Heart left ventricle (tissue), 16 donors: Measurements from ENCODE around the gene SERPINA6. TPM values are rescaled to one million over a fixed set of nuclear protein-coding genes. Genes with fewer than 3 reads are reported as not detected.

Experiments
- ATAC-seq, 4 donors: fragments of 200-7000 bp; cut with Tn5 transposase; one replicate each; pipeline ENCODE4 v1.9.1; 2020 to 2022; ENCODE audit warnings: moderate library complexity in 4 of 4, mild to moderate bottlenecking in 3 of 4, moderate number of reproducible peaks in 1 of 4
- DNase-seq, 5 donors: peaks; one replicate each; pipeline ENCODE4 v3.0.0-alpha.2; 2020
- H3K27ac ChIP-seq, 12 donors: fragments of 200-600 bp; sonication (generic) in 4 of 12; one replicate each; pipeline versions ENCODE4 v1.5.0 to v1.8.0; 2016 to 2022; ENCODE audit warnings: mild to moderate bottlenecking in 2 of 12
- H3K27me3 ChIP-seq, 9 donors: fragments of 200-600 bp; sonication (generic) in 2 of 9; one replicate each; pipeline versions ENCODE4 v1.5.1 to v1.8.0; 2016 to 2022; ENCODE audit warnings: mild to moderate bottlenecking in 3 of 9
- H3K36me3 ChIP-seq, 9 donors: fragments of 200-600 bp; sonication (generic) in 2 of 9; one replicate each; pipeline versions ENCODE4 v1.5.0 to v1.8.0; 2018 to 2022; ENCODE audit warnings: mild to moderate bottlenecking in 2 of 9
- H3K4me1 ChIP-seq, 12 donors: fragments of 200-600 bp; sonication (generic) in 4 of 12; one replicate each; pipeline versions ENCODE4 v1.5.0 to v1.8.0; 2016 to 2022; ENCODE audit warnings: mild to moderate bottlenecking in 3 of 12
- H3K4me3 ChIP-seq, 12 donors: fragments of 200-600 bp; sonication (generic) in 4 of 12; one replicate each; pipeline versions ENCODE4 v1.5.0 to v1.8.0; 2017 to 2022; ENCODE audit warnings: mild to moderate bottlenecking in 9 of 12, moderate library complexity in 4 of 12
- H3K9me3 ChIP-seq, 12 donors: fragments of 200-600 bp; sonication (generic) in 4 of 12; one replicate each; pipeline versions ENCODE4 v1.5.0 to v1.8.0; 2016 to 2022; ENCODE audit warnings: mild to moderate bottlenecking in 1 of 12
- POLR2A ChIP-seq, 2 donors: fragments of 450-650 bp; IDR thresholded peaks; one replicate each; pipeline ENCODE4 v1.6.1; 2017; ENCODE audit warnings: antibody characterized with exemption in 2 of 2, mild to moderate bottlenecking in 2 of 2, moderate library complexity in 2 of 2
- WGBS, 4 donors: extraction: QIAGEN DNeasy Blood & Tissue Kit in 2 of 4; methylation state at CpG; one replicate each; pipeline versions ENCODE4 v1.1.5 to v1.1.7; 2013 to 2018; 5-methylcytosine and 5-hydroxymethylcytosine counted together
- intact Hi-C, 10 donors: fragments of 100-400 bp; cut with DNase I; formaldehyde crosslinking; loops; one replicate each; pipeline versions ENCODE4 v1.11.1 to v1.14.2; 2022
- polyA plus RNA-seq, 2 donors: library from polyadenylated mRNA; stranded (reverse); fragments of 200-250 nt; gene quantifications; one replicate each; pipeline ENCODE4 v1.2.3, GENCODE V29; 2013
- total RNA-seq, 9 donors: library from RNA; depleted of rRNA in 2 of 9; stranded (reverse); fragments of >200 nt in 2 of 9; fragmentation: NEBNext Ultra II Directional in 3 of 9; extraction: Animal tissue kit (Norgen Biotek cat#: 25700) in 3 of 9; gene quantifications; one replicate each; pipeline versions ENCODE4 v1.1.0 to v1.2.4, GENCODE V29; 2016 to 2023
- TF ChIP-seq, protein P1 (sequence below), 12 donors: fragments of 200-600 bp; sonication (generic) in 4 of 12; IDR thresholded peaks; one replicate each; pipeline versions ENCODE4 v1.5.0 to v1.8.0; 2018 to 2022; ENCODE audit warnings: antibody characterized with exemption in 12 of 12, mild to moderate bottlenecking in 5 of 12
- donor health status: ischemic (EF 13 %, LVEDD 7.1; RV severe dilation, severe dysfunction).
- donor health status: healthy with polysubstance abuse.
- donor health status: DM: no; HTN: yes; CAD: no.
- donor health status: DM: no; HTN: no; CAD: no.
- donor health status: ischemic (EF 25% LVEDD 6.9; RV normal size, moderate dysfunction).
- donor health status: ischemic (EF 25% LVEDD 5.7; RV mildly dilated, moderate dysfunction).
- donor health status: healthy.
- donor health status: DM: yes; HTN: yes; CAD: no.
- donor health status: ischemic (EF 35%, LVEDD 5.7; RV mildly dilated, moderate dysfunction).
- donor health status: nonischemic (EF 11% LVEDD 7.7; RV severe dilation, severe dysfunction).
- donor health status: DM: yes; HTN: yes; CAD: no.
- donor health status: PGD.
- donor health status: ischemic (EF 29% LVEDD 5.4; RV normal size, mild dysfunction).
- donor health status: nonischemic (EF 23%, LVEDD 6.1; RV moderate dilation, normal function).

Gene SERPINA6
- total and polyA plus RNA-seq, 11 donors: not detected

DNA sequence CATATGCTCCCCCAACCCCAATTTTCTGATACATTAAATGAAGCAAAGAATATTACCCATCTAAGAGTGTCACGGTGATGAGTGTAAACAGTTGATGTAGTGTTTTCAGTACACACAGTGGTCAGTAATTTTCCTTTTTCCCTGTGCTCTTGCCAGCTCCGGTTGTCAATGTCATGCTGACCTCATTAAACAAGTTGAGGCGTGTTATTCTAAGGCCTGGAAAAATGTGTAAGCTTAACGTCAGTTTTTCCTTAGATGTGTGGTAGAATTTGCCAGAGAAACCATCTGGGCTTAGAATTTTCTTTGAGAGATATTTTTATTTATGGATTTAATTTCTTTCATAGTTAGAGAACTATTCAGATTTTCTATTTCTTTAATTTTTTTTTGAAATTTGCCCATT, 11.7 kb upstream of the SERPINA6 start:
- 49 to 75% (median 53%) methylated on average over 4 of the region's 4 CpGs for WGBS, 4 donors
- Histone ChIP-seq H3K4me3 (no peak overlapping the region), H3K9me3 (peaks cover 0 to 3% (median 0%) of the 10 kb centered on the region in 12 donors), H3K4me1 (no peaks in the 10 kb centered on the region), H3K27me3 (no peaks in the 10 kb centered on the region), H3K36me3 (no peaks in the 10 kb centered on the region), H3K27ac (no peak overlapping the region)
- no peak for TF ChIP-seq POLR2A (IDR thresholded peaks at IDR 0.05)
- TF ChIP-seq, protein P1, sequence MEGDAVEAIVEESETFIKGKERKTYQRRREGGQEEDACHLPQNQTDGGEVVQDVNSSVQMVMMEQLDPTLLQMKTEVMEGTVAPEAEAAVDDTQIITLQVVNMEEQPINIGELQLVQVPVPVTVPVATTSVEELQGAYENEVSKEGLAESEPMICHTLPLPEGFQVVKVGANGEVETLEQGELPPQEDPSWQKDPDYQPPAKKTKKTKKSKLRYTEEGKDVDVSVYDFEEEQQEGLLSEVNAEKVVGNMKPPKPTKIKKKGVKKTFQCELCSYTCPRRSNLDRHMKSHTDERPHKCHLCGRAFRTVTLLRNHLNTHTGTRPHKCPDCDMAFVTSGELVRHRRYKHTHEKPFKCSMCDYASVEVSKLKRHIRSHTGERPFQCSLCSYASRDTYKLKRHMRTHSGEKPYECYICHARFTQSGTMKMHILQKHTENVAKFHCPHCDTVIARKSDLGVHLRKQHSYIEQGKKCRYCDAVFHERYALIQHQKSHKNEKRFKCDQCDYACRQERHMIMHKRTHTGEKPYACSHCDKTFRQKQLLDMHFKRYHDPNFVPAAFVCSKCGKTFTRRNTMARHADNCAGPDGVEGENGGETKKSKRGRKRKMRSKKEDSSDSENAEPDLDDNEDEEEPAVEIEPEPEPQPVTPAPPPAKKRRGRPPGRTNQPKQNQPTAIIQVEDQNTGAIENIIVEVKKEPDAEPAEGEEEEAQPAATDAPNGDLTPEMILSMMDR (IDR thresholded peaks at IDR 0.05): no peak
- intact Hi-C loops: no loop called here
- DNase-seq (no peak), ATAC-seq (no peak)

DNA sequence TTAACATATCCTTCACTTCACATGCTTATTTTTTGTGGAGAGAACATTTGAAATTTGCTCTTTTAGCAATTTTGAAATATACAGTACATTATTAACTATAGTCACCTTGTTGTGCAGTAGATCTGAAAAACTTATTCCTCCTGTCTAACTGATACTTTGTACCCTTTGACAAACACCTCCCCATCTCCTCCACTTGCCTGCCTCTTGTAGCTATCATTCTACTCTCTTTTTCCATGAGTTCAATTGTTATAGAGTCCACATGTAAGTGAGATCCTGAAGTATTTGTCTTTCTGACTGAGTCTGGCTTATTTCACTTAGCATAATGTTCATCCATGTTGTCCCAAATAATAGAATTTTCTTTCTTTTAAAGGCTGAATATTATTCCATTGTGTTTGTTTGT, 9.5 kb upstream of the SERPINA6 start:
- H3K4me3 ChIP-seq: no peak overlapping the region
- DNase-seq (no peak), ATAC-seq (no peak)
- H3K27me3 ChIP-seq: no peaks in the 10 kb centered on the region
- no peaks in the 10 kb centered on the region for H3K36me3 ChIP-seq
- no peaks in the 10 kb centered on the region for H3K4me1 ChIP-seq
- TF ChIP-seq POLR2A (IDR thresholded peaks at IDR 0.05): no peak
- TF ChIP-seq, protein P1 (IDR thresholded peaks at IDR 0.05): no peak
- no peak overlapping the region for H3K27ac ChIP-seq
- intact Hi-C loops: no loop called here
- H3K9me3 ChIP-seq: peaks cover 0 to under 1% (median 0%) of the 10 kb centered on the region in 12 donors

DNA sequence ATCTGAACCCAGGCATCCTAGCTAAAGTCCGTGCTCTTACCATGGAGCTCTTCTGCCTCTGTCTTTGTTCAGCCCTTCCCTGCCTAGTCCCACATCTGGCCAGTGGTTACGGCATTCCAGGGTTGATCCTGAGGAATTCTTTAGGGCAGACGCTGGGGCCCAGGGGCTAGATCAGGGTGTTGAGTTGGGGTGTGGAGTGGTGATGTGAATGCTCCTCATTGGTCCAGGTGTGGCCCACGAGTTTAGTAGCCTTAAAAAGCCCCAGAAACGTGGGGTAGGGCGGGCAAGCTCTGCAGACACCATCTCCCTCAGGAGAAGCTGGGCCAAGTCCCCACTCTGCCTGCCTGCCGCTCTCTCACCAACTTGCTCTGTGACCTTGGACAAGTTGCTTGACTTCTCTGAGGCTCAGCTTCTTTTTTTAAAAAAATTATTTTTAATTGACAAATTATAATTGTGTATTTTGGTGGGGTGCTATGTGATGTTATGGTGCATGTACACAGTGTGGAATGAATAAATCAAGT, 9.0 kb upstream of the SERPINA6 start:
- DNase-seq (no peak), ATAC-seq (no peak)
- H3K9me3 ChIP-seq: no peaks in the 10 kb centered on the region
- TF ChIP-seq, protein P1 (IDR thresholded peaks at IDR 0.05): no peak
- no peak for TF ChIP-seq POLR2A (IDR thresholded peaks at IDR 0.05)
- WGBS, 4 donors: 63 to 71% (median 69%) methylated on average over 6 to 7 of the region's 7 CpGs
- no peak overlapping the region for H3K4me3 ChIP-seq
- H3K27me3 ChIP-seq: no peaks in the 10 kb centered on the region
- no peak overlapping the region for H3K27ac ChIP-seq
- no peaks in the 10 kb centered on the region for H3K4me1 ChIP-seq
- no peaks in the 10 kb centered on the region for H3K36me3 ChIP-seq
- intact Hi-C loops: no loop called here

DNA sequence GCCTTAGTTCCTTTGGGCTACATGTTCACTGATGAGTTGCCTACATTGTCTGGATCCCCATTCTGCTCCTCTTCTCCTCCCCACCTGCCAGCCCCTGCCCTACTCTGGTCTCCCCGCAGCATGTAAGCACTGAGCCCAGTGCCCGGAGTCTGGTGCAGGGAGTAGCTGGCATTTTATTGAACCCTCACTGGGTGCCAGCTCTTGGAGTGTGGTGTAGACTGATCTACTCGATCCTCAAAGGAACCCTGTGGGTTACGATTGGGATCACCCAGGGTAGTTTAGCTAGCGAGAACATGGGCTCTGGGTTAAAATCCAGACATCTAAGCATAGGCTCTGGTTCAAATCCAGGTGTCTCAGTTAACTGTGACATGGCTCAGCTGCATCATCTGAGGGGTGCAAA, 8.3 kb upstream of the SERPINA6 start:
- Histone ChIP-seq H3K4me3 (no peak overlapping the region), H3K27ac (no peak overlapping the region), H3K9me3 (peaks cover 0 to 2% (median 0%) of the 10 kb centered on the region in 12 donors), H3K27me3 (peaks cover 0 to 3% (median 0%) of the 10 kb centered on the region in 9 donors), H3K36me3 (no peaks in the 10 kb centered on the region), H3K4me1 (no peaks in the 10 kb centered on the region)
- DNase-seq (no peak), ATAC-seq (no peak)
- intact Hi-C loops: no loop called here
- no peak for TF ChIP-seq POLR2A (IDR thresholded peaks at IDR 0.05)
- TF ChIP-seq, protein P1 (IDR thresholded peaks at IDR 0.05): no peak
- 87 to 94% (median 91%) methylated on average over 5 of the region's 5 CpGs for WGBS, 4 donors
